SKM-1 treated with dmso at 0.1 percent for 144 hours (cell line): ENCODE results near the gene DDX10.

Experiments
- DNase-seq: peaks from one replicate; lab custom pipeline; 2025; ENCODE audit not compliant: unreplicated experiment; lab: John Stamatoyannopoulos, UW

Gene DDX10

GRCh38 chr11:108897916-108898315 lies 233.0 kb downstream of the DDX10 start:
- DNase-seq, result no peak

GRCh38 chr11:108901359-108901758 lies 236.5 kb downstream of the DDX10 start:
- no peak for DNase-seq

GRCh38 chr11:108902027-108902469 lies 237.2 kb downstream of the DDX10 start:
- no peak for DNase-seq

GRCh38 chr11:108904480-108904879 lies 239.6 kb downstream of the DDX10 start:
- DNase-seq, result no peak

- DNase-seq, result no peak
These were observed 241.5 kb downstream of the DDX10 start for GRCh38 chr11:108906329-108906728.

- DNase-seq, result no peak
These were observed 242.0 kb downstream of the DDX10 start for GRCh38 chr11:108906826-108907225.

- no peak for DNase-seq
These were observed 244.2 kb downstream of the DDX10 start for GRCh38 chr11:108909041-108909440.

- no peak for DNase-seq
These were observed 245.1 kb downstream of the DDX10 start for GRCh38 chr11:108909921-108910320.

- DNase-seq, result no peak
These were observed 247.7 kb downstream of the DDX10 start for GRCh38 chr11:108912581-108912980.

- DNase-seq, result no peak
These were observed 248.3 kb downstream of the DDX10 start for GRCh38 chr11:108913204-108913603.

- no peak for DNase-seq
These were observed 249.3 kb downstream of the DDX10 start for GRCh38 chr11:108914211-108914610.

- no peak for DNase-seq
These were observed 250.1 kb downstream of the DDX10 start for GRCh38 chr11:108914981-108915380.

- no peak for DNase-seq
These were observed 250.8 kb downstream of the DDX10 start for GRCh38 chr11:108915666-108916065.

- DNase-seq, result no peak
These were observed 251.4 kb downstream of the DDX10 start for GRCh38 chr11:108916290-108916689.

- no peak for DNase-seq
These were observed 252.1 kb downstream of the DDX10 start for GRCh38 chr11:108916935-108917334.

- no peak for DNase-seq
These were observed 256.3 kb downstream of the DDX10 start for GRCh38 chr11:108921211-108921610.

GRCh38 chr11:108922241-108922640 lies 257.4 kb downstream of the DDX10 start:
- DNase-seq, result no peak

- no peak for DNase-seq
These were observed 258.5 kb downstream of the DDX10 start for GRCh38 chr11:108923413-108923812.

- DNase-seq, result no peak
These were observed 261.4 kb downstream of the DDX10 start for GRCh38 chr11:108926171-108926840.

- DNase-seq, result no peak
These were observed 262.1 kb downstream of the DDX10 start for GRCh38 chr11:108926841-108927577.

- DNase-seq, result no peak
These were observed 263.1 kb downstream of the DDX10 start for GRCh38 chr11:108927791-108928545.

- no peak for DNase-seq
These were observed 264.4 kb downstream of the DDX10 start for GRCh38 chr11:108929241-108929640.
